Neural cell (in vitro differentiated cells): ENCODE data around the gene PPM1A. TPM values are rescaled to one million over a fixed set of nuclear protein-coding genes. Genes with fewer than 3 reads are reported as not detected.

Source experiments
- H2AFZ ChIP-seq: fragments of 200-600, 300-800 bp; sonication (generic), shearing (Covaris generic); 2 replicates; pipeline ENCODE4 v1.6.0; 2014; ENCODE audit warnings: low read depth, mild to moderate bottlenecking, antibody characterized with exemption, low read length, moderate library complexity
- H3F3A ChIP-seq: fragments of 200-600 bp; shearing (Covaris generic); 2 replicates; pipeline ENCODE4 v1.6.1; 2016; ENCODE audit warnings: mild to moderate bottlenecking, moderate library complexity, mixed read lengths, antibody characterized with exemption, low read length; ENCODE audit not compliant: insufficient read depth, poor library complexity, severe bottlenecking
- H3K27ac ChIP-seq: fragments of 200-600, 300-800 bp; sonication (generic), shearing (Covaris generic); 2 replicates; pipeline ENCODE4 v1.5.1; 2014; ENCODE audit warnings: mild to moderate bottlenecking, low read length, moderate library complexity
- H3K27me3 ChIP-seq: fragments of 300-800, 200-600 bp; sonication (generic), shearing (Covaris generic); 2 replicates; pipeline ENCODE4 v1.6.0; 2014; ENCODE audit warnings: mild to moderate bottlenecking, low read depth, low read length, moderate library complexity; ENCODE audit not compliant: insufficient read depth
- H3K36me3 ChIP-seq: fragments of 300-800, 200-600 bp; sonication (generic), shearing (Covaris generic); 2 replicates; pipeline ENCODE4 v1.5.1; 2014; ENCODE audit warnings: mild to moderate bottlenecking, antibody characterized with exemption, low read length, moderate library complexity; ENCODE audit not compliant: insufficient read depth
- H3K4me2 ChIP-seq: fragments of 300-800, 200-600 bp; sonication (generic), shearing (Covaris generic); 2 replicates; pipeline ENCODE4 v1.6.0; 2014; ENCODE audit warnings: mild to moderate bottlenecking, low read length
- H3K4me3 ChIP-seq: fragments of 300-800, 200-600 bp; sonication (generic), shearing (Covaris generic); 2 replicates; pipeline ENCODE4 v1.5.1; 2014; ENCODE audit warnings: mild to moderate bottlenecking, low read length, moderate library complexity
- H3K79me2 ChIP-seq: fragments of 200-600 bp; shearing (Covaris generic); replicated peaks from 2 replicates; pipeline ENCODE4 v1.6.0; 2014; ENCODE audit warnings: mild to moderate bottlenecking, low read length, moderate library complexity; ENCODE audit not compliant: insufficient read depth
- H3K9ac ChIP-seq: fragments of 300-800, 200-600 bp; sonication (generic), shearing (Covaris generic); 2 replicates; pipeline ENCODE4 v1.6.1; 2016; ENCODE audit warnings: mild to moderate bottlenecking, low read length, mixed read lengths
- H3K9me2 ChIP-seq: fragments of 200-600 bp; shearing (Covaris generic); 2 replicates; pipeline ENCODE4 v1.6.1; 2016; ENCODE audit warnings: mild to moderate bottlenecking, low read length, mixed read lengths; ENCODE audit not compliant: insufficient read depth
- H3K9me3 ChIP-seq: fragments of 200-600, 300-800 bp; sonication (generic), shearing (Covaris generic); 2 replicates; pipeline ENCODE4 v1.6.1; 2016; ENCODE audit warnings: mild to moderate bottlenecking, mixed run types, low read length, moderate library complexity, mixed read lengths
- H4K20me1 ChIP-seq: fragments of 200-600 bp; shearing (Covaris generic); 2 replicates; pipeline ENCODE4 v1.6.1; 2016; ENCODE audit warnings: mild to moderate bottlenecking, mixed run types; ENCODE audit not compliant: insufficient read depth
- EP300 ChIP-seq: fragments of 450-650 bp; conservative IDR thresholded peaks from 2 replicates; pipeline ENCODE4 v1.6.1; 2014; ENCODE audit warnings: antibody characterized with exemption, mild to moderate bottlenecking, moderate library complexity; ENCODE audit not compliant: poor library complexity, severe bottlenecking
- EZH2 ChIP-seq: fragments of 200-600, 300-800 bp; shearing (Covaris generic), sonication (generic); IDR thresholded peaks from 2 replicates; pipeline ENCODE4 v1.6.1; 2014; ENCODE audit warnings: antibody characterized with exemption, low read length, borderline replicate concordance, mild to moderate bottlenecking; ENCODE audit not compliant: insufficient read depth, poor library complexity, severe bottlenecking
- MXI1 ChIP-seq: fragments of 450-650 bp; conservative IDR thresholded peaks from 2 replicates; pipeline ENCODE4 v1.6.1; 2014; ENCODE audit warnings: antibody characterized with exemption, mild to moderate bottlenecking; ENCODE audit not compliant: poor library complexity, severe bottlenecking
- POLR2AphosphoS5 ChIP-seq: IDR thresholded peaks from 2 replicates; pipeline ENCODE4 v1.6.1; 2012
- RAD21 ChIP-seq: fragments of 450-650 bp; conservative IDR thresholded peaks from 2 replicates; pipeline ENCODE4 v1.6.1; 2014; ENCODE audit warnings: antibody characterized with exemption, mild to moderate bottlenecking, moderate library complexity
- SMC3 ChIP-seq: fragments of 450-650 bp; conservative IDR thresholded peaks from 2 replicates; pipeline ENCODE4 v1.6.1; 2014; ENCODE audit warnings: antibody characterized with exemption, mild to moderate bottlenecking, moderate library complexity; ENCODE audit not compliant: poor library complexity
- TAF1 ChIP-seq: IDR thresholded peaks from 2 replicates; pipeline ENCODE4 v1.6.1; 2012; ENCODE audit warnings: low read depth
- polyA plus RNA-seq: library from polyadenylated mRNA; depleted of rRNA; stranded (reverse); fragments of >200 nt; gene quantifications from 2 replicates; pipeline ENCODE4 v1.2.3, GENCODE V29; 2014
- TF ChIP-seq, protein P1 (sequence below): IDR thresholded peaks from 2 replicates; pipeline ENCODE4 v1.6.1; 2012; ENCODE audit warnings: borderline replicate concordance
- TF ChIP-seq, protein P2 (sequence below): fragments of 450-650 bp; IDR thresholded peaks from 2 replicates; pipeline ENCODE4 v1.5.1; 2014; ENCODE audit warnings: antibody characterized with exemption, mild to moderate bottlenecking, moderate library complexity; ENCODE audit not compliant: poor library complexity, severe bottlenecking

The PPM1A gene
- polyA plus RNA-seq, 1 donor from 2014 or later, result 52.1 TPM

DNA sequence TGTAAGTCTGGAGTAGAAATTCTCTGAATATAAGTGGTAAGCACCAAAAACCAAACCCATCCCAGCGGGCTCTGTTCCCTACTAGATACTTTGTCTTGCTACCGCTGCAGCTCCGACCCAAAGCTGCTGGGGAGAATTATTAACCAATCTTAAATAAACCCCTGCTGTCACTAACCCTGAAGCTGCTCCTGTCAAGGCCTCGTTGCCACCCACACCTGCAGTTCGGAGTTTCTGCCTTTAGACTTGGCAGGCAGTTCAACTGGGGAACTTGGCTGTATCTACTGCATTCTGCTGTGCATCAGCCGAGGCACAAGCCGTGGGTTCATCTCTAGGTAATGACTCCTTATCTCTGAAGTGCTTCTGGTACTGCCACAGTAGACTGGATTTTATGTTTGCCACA is 55.5 kb downstream of the PPM1A start:
- TF ChIP-seq SMC3, result no peak
- TF ChIP-seq MXI1, result no peak
- TF ChIP-seq RAD21, result no peak
- no peak for TF ChIP-seq EP300
- TF ChIP-seq, protein P1, sequence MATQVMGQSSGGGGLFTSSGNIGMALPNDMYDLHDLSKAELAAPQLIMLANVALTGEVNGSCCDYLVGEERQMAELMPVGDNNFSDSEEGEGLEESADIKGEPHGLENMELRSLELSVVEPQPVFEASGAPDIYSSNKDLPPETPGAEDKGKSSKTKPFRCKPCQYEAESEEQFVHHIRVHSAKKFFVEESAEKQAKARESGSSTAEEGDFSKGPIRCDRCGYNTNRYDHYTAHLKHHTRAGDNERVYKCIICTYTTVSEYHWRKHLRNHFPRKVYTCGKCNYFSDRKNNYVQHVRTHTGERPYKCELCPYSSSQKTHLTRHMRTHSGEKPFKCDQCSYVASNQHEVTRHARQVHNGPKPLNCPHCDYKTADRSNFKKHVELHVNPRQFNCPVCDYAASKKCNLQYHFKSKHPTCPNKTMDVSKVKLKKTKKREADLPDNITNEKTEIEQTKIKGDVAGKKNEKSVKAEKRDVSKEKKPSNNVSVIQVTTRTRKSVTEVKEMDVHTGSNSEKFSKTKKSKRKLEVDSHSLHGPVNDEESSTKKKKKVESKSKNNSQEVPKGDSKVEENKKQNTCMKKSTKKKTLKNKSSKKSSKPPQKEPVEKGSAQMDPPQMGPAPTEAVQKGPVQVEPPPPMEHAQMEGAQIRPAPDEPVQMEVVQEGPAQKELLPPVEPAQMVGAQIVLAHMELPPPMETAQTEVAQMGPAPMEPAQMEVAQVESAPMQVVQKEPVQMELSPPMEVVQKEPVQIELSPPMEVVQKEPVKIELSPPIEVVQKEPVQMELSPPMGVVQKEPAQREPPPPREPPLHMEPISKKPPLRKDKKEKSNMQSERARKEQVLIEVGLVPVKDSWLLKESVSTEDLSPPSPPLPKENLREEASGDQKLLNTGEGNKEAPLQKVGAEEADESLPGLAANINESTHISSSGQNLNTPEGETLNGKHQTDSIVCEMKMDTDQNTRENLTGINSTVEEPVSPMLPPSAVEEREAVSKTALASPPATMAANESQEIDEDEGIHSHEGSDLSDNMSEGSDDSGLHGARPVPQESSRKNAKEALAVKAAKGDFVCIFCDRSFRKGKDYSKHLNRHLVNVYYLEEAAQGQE, result no peak
- no peak for TF ChIP-seq TAF1
- TF ChIP-seq EZH2, result no peak
- TF ChIP-seq POLR2AphosphoS5, result no peak
- TF ChIP-seq, protein P2, sequence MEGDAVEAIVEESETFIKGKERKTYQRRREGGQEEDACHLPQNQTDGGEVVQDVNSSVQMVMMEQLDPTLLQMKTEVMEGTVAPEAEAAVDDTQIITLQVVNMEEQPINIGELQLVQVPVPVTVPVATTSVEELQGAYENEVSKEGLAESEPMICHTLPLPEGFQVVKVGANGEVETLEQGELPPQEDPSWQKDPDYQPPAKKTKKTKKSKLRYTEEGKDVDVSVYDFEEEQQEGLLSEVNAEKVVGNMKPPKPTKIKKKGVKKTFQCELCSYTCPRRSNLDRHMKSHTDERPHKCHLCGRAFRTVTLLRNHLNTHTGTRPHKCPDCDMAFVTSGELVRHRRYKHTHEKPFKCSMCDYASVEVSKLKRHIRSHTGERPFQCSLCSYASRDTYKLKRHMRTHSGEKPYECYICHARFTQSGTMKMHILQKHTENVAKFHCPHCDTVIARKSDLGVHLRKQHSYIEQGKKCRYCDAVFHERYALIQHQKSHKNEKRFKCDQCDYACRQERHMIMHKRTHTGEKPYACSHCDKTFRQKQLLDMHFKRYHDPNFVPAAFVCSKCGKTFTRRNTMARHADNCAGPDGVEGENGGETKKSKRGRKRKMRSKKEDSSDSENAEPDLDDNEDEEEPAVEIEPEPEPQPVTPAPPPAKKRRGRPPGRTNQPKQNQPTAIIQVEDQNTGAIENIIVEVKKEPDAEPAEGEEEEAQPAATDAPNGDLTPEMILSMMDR, result no peak
- Histone ChIP-seq H3F3A (no peaks in the 10 kb centered on the region), H3K9ac (no peak overlapping the region), H2AFZ (no peak overlapping the region), H3K36me3 (no peaks in the 10 kb centered on the region), H3K27ac (no peak overlapping the region), H3K9me3 (no peaks in the 10 kb centered on the region), H3K4me3 (no peak overlapping the region), H3K4me2 (no peak overlapping the region), H3K79me2 (no peaks in the 10 kb centered on the region), H3K9me2 (no peaks in the 10 kb centered on the region), H3K27me3 (no peaks in the 10 kb centered on the region), H4K20me1 (no peaks in the 10 kb centered on the region)

DNA sequence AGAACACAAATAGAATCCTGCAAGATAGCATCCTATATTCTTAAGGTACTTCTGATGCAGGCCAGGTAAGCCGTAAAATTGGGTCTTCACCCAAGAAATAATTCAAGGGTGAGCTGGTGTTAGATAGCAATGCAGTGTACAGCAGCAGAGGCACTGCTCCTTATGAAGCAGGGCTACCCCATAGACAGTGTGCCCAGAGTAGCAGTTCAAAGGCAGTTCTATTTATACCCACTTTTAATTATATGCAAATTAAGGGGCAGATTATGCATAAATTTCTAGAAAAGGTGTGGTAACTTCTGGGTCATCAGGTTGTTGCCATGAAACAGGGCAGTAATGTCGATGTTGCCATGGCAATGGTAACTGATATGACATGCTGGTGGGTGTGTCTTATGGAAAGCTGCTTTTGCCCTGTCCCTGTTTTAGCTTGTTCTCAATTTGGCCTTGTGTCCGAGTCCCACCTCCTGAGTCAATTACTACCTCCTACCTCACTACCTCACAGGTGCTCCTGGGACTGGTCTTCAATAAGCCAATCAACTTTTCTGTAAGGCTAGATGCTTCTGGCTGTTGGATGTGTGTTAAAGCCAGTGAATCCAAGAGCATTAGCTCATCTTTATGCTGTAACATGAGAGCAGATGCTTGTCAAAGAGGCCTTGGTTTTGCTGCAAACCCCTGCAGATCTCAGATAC is 61.0 kb downstream of the PPM1A start:
- no peak overlapping the region for H2AFZ ChIP-seq
- H3K27me3 ChIP-seq, result no peaks in the 10 kb centered on the region
- H3K9me3 ChIP-seq, result no peaks in the 10 kb centered on the region
- H3K4me3 ChIP-seq, result no peak overlapping the region
- no peaks in the 10 kb centered on the region for H4K20me1 ChIP-seq
- TF ChIP-seq EP300, result no peak
- H3K4me2 ChIP-seq, result no peak overlapping the region
- H3K27ac ChIP-seq, result no peak overlapping the region
- H3K9ac ChIP-seq, result no peak overlapping the region
- H3K36me3 ChIP-seq, result no peaks in the 10 kb centered on the region
- H3K9me2 ChIP-seq, result no peaks in the 10 kb centered on the region
- H3F3A ChIP-seq, result no peaks in the 10 kb centered on the region
- H3K79me2 ChIP-seq, result no peaks in the 10 kb centered on the region

DNA sequence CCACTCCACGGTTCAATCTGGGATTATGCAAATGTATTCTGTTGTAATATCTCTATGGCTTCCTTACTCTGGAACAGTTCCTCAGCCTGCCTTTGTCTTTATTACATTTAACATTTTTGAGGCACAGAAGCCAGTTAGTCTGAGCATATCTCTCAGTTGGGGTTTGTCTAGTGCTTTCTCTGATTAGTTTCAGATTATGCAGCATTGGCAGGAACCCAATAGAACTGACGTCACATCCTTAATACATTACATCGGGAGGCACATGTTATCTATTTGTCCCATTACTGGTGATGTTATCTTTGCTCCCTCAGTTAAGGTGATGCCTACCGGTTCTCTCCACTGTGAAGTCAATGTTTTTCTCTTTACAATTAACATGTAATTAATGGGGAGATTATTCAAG is 62.4 kb downstream of the PPM1A start:
- H3K4me2 ChIP-seq, result no peak overlapping the region
- no peaks in the 10 kb centered on the region for H3K9me3 ChIP-seq
- no peak for TF ChIP-seq EP300
- TF ChIP-seq EZH2, result no peak
- no peak for TF ChIP-seq SMC3
- no peak overlapping the region for H3K4me3 ChIP-seq
- H3K27ac ChIP-seq, result no peak overlapping the region
- H4K20me1 ChIP-seq, result no peaks in the 10 kb centered on the region
- H3K9me2 ChIP-seq, result no peaks in the 10 kb centered on the region
- no peaks in the 10 kb centered on the region for H3K36me3 ChIP-seq
- no peak overlapping the region for H2AFZ ChIP-seq
- no peaks in the 10 kb centered on the region for H3K27me3 ChIP-seq
- H3K9ac ChIP-seq, result no peak overlapping the region
- H3K79me2 ChIP-seq, result no peaks in the 10 kb centered on the region
- no peaks in the 10 kb centered on the region for H3F3A ChIP-seq
